CD4-positive, alpha-beta T cell (primary cell): Measurements from ENCODE around the gene STX12. TPM values are rescaled to one million over a fixed set of nuclear protein-coding genes. Genes with fewer than 3 reads are reported as not detected.
"Not testable (repeated sequence)": the region's sequence is repeated elsewhere in the genome, so short reads cannot be mapped to it uniquely, and the experiment has no call there.

Source experiments
- ATAC-seq: fragments of 200-7000 bp; cut with Tn5 transposase; one replicate; pipeline ENCODE4 v1.10.0; 2022; ENCODE audit warnings: mild to moderate bottlenecking; ENCODE audit not compliant: poor library complexity
- CTCF ChIA-PET: fragments of 350-600 bp; sonication (Branson Sonifier 250); formaldehyde crosslinking; loops from one replicate; lab custom pipeline; 2021; ENCODE audit warnings: antibody characterized with exemption, inconsistent platforms; lab: Charles Lee
- POLR2A ChIA-PET: fragments of 350-600 bp; sonication (Branson Sonifier 250); formaldehyde crosslinking; loops from one replicate; lab custom pipeline; 2021; ENCODE audit warnings: antibody characterized with exemption, inconsistent platforms; lab: Charles Lee
- DNase-seq, 14 experiments: peaks; one replicate each; pipeline ENCODE4 v3.0.0-alpha.2; 2013 to 2020; ENCODE audit warnings: mixed read lengths in 2 of 14
- H3K27ac ChIP-seq, 2 donors: one replicate each; pipeline versions ENCODE4 v1.5.1 to v1.7.0; 2013; ENCODE audit warnings: low read length in 2 of 2, low read depth in 1 of 2, mild to moderate bottlenecking in 1 of 2
- H3K27me3 ChIP-seq, 2 experiments: 1 replicate in 1 of 2; 2 replicates in 1 of 2; pipeline versions ENCODE4 v1.6.1 to v1.7.0; 2013; ENCODE audit warnings: low read length in 2 of 2, control low read depth in 1 of 2, mild to moderate bottlenecking in 1 of 2, moderate library complexity in 1 of 2; ENCODE audit not compliant: insufficient read depth in 2 of 2, control insufficient read depth in 1 of 2
- H3K36me3 ChIP-seq: one replicate; pipeline ENCODE4 v1.6.1; 2013; ENCODE audit warnings: low read length, control low read depth; ENCODE audit not compliant: insufficient read depth
- H3K4me1 ChIP-seq: one replicate; pipeline ENCODE4 v1.6.1; 2013; ENCODE audit warnings: low read length, control low read depth; ENCODE audit not compliant: insufficient read depth
- H3K4me3 ChIP-seq: one replicate; pipeline ENCODE4 v1.5.1; 2013; ENCODE audit warnings: mild to moderate bottlenecking, low read length, moderate library complexity
- H3K9me3 ChIP-seq, 2 experiments: 1 replicate in 1 of 2; 2 replicates in 1 of 2; pipeline versions ENCODE4 v1.6.1 to v1.7.0; 2013; ENCODE audit warnings: low read length in 2 of 2, mild to moderate bottlenecking in 2 of 2, control low read depth in 1 of 2, moderate library complexity in 1 of 2; ENCODE audit not compliant: control insufficient read depth in 1 of 2, insufficient read depth in 1 of 2
- H3K27ac Mint-ChIP-seq: one replicate; pipeline ENCODE4 v1.8.0; 2020; ENCODE audit warnings: mixed read lengths
- H3K27me3 Mint-ChIP-seq: one replicate; pipeline ENCODE4 v1.8.0; 2021; ENCODE audit warnings: mixed read lengths
- H3K36me3 Mint-ChIP-seq: one replicate; pipeline ENCODE4 v1.8.0; 2021; ENCODE audit warnings: low read depth, mixed read lengths
- H3K4me1 Mint-ChIP-seq: one replicate; pipeline ENCODE4 v1.8.0; 2021; ENCODE audit warnings: low read depth, mixed read lengths
- H3K4me3 Mint-ChIP-seq: one replicate; pipeline ENCODE4 v1.8.0; 2020; ENCODE audit warnings: mild to moderate bottlenecking, mixed read lengths
- H3K9me3 Mint-ChIP-seq: one replicate; pipeline ENCODE4 v1.8.0; 2020; ENCODE audit warnings: mixed read lengths
- intact Hi-C, 2 experiments: fragments of 100-400 bp; cut with DNase I in 1 of 2; cut with micrococcal nuclease in 1 of 2; formaldehyde crosslinking; loops; one replicate each; pipeline versions ENCODE4 v1.15.1 to v1.9.0; 2023 to 2025; cut with DNase I, micrococcal nuclease
- total RNA-seq, 174 experiments: library from RNA in 2 of 174; stranded (reverse) in 2 of 174; gene quantifications; one replicate each; pipeline ENCODE4 v1.2.3 and lab custom pipeline; 2021 to 2026
- TF ChIP-seq, protein P1 (sequence below): fragments of 200-600 bp; IDR thresholded peaks from one replicate; pipeline ENCODE4 v1.8.0; 2022; ENCODE audit warnings: antibody characterized with exemption, mild to moderate bottlenecking

The STX12 gene
- total RNA-seq, 2 experiments from 2014 or later = 20.3 to 22.7 TPM

DNA sequence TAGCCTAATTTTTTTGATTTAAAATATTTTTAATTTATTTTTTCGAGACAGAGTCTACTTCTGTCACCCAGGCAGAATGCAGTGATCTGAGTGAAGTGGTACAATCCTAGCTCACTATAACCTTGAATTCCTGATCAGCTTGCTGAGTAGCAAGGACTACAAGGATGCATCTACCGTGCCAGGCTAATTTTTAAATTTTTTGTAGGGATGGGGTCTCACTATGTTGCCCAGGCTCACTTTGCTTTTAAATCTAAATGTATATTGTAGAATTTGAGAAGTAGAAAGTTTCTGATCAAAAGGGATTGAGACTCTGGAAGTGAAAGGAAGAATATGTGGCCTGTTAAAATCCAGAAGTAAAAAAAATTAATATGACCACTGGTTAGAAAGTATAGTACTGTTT lies 1.6 kb downstream of the STX12 start:
- no peaks in the 10 kb centered on the region for H3K27me3 Mint-ChIP-seq
- no peaks in the 10 kb centered on the region for H3K27me3 ChIP-seq
- no peaks in the 10 kb centered on the region for H3K9me3 Mint-ChIP-seq
- H3K9me3 ChIP-seq = no peaks in the 10 kb centered on the region
- ATAC-seq (no peak), DNase-seq (no peak)
- TF ChIP-seq, protein P1, sequence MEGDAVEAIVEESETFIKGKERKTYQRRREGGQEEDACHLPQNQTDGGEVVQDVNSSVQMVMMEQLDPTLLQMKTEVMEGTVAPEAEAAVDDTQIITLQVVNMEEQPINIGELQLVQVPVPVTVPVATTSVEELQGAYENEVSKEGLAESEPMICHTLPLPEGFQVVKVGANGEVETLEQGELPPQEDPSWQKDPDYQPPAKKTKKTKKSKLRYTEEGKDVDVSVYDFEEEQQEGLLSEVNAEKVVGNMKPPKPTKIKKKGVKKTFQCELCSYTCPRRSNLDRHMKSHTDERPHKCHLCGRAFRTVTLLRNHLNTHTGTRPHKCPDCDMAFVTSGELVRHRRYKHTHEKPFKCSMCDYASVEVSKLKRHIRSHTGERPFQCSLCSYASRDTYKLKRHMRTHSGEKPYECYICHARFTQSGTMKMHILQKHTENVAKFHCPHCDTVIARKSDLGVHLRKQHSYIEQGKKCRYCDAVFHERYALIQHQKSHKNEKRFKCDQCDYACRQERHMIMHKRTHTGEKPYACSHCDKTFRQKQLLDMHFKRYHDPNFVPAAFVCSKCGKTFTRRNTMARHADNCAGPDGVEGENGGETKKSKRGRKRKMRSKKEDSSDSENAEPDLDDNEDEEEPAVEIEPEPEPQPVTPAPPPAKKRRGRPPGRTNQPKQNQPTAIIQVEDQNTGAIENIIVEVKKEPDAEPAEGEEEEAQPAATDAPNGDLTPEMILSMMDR = no peak
- intact Hi-C loops = loop anchor here (5.0 to 10.0 kb wide), 3 partner anchors 47 to 780 kb away; partner anchors contain the start of genes FAM76A (in 1 of the 2), IFI6 (in 1 of the 2) and TRNP1 (in 1 of the 2)
- no peak overlapping the region for H3K4me3 ChIP-seq
- no peak overlapping the region for H3K4me3 Mint-ChIP-seq
- CTCF ChIA-PET = interaction anchor here (1.2 kb wide), 1 partner anchor 11 kb away, joined by 3 read pairs; no protein-coding TSS in a partner anchor
- H3K4me1 Mint-ChIP-seq = peaks cover 30% of the 10 kb centered on the region
- peaks cover 22% of the 10 kb centered on the region for H3K4me1 ChIP-seq
- H3K36me3 Mint-ChIP-seq = peaks cover 16% of the 10 kb centered on the region
- POLR2A ChIA-PET = no interaction called here
- H3K27ac Mint-ChIP-seq = no peak overlapping the region
- H3K27ac ChIP-seq = no peak overlapping the region
- no peaks in the 10 kb centered on the region for H3K36me3 ChIP-seq

- H3K4me3 Mint-ChIP-seq, H3K9me3 ChIP-seq, POLR2A ChIA-PET, H3K27me3 Mint-ChIP-seq, H3K27me3 ChIP-seq, DNase-seq, H3K36me3 ChIP-seq, ATAC-seq, H3K9me3 Mint-ChIP-seq, H3K4me3 ChIP-seq, H3K27ac ChIP-seq: not testable (repeated sequence)
- intact Hi-C loops = loop anchor here in 1 of 2 experiments (10.0 kb wide), 1 partner anchor 781 kb away; the partner anchor contains the start of gene TRNP1
- Mint-ChIP-seq H3K27ac (peak overlapping the region; percentile 8), H3K36me3 (peaks cover 19% of the 10 kb centered on the region), H3K4me1 (peaks cover 30% of the 10 kb centered on the region)
- CTCF ChIA-PET = interaction anchor here (1.2 kb wide), 1 partner anchor 11 kb away, joined by 3 read pairs; no protein-coding TSS in a partner anchor
- H3K4me1 ChIP-seq = peaks cover 22% of the 10 kb centered on the region
Observed at GRCh38 chr1:27775336-27775735, 2.3 kb downstream of the STX12 start.

- H3K27me3 Mint-ChIP-seq, DNase-seq, CTCF ChIA-PET, H3K27ac Mint-ChIP-seq, H3K9me3 Mint-ChIP-seq, H3K27ac ChIP-seq, ATAC-seq, H3K9me3 ChIP-seq, H3K4me3 ChIP-seq, H3K27me3 ChIP-seq, H3K36me3 ChIP-seq, H3K4me3 Mint-ChIP-seq: not testable (repeated sequence)
- peaks cover 21% of the 10 kb centered on the region for H3K4me1 ChIP-seq
- POLR2A ChIA-PET = interaction anchor here (1.0 kb wide), 1 partner anchor 51 kb away, joined by 4 read pairs; the partner anchor contains the start of gene FAM76A
- Mint-ChIP-seq H3K36me3 (peaks cover 20% of the 10 kb centered on the region), H3K4me1 (peaks cover 31% of the 10 kb centered on the region)
- intact Hi-C loops = loop anchor here in 1 of 2 experiments (10.0 kb wide), 1 partner anchor 781 kb away; the partner anchor contains the start of gene TRNP1
Observed at GRCh38 chr1:27776276-27776675, 3.3 kb downstream of the STX12 start.

DNA sequence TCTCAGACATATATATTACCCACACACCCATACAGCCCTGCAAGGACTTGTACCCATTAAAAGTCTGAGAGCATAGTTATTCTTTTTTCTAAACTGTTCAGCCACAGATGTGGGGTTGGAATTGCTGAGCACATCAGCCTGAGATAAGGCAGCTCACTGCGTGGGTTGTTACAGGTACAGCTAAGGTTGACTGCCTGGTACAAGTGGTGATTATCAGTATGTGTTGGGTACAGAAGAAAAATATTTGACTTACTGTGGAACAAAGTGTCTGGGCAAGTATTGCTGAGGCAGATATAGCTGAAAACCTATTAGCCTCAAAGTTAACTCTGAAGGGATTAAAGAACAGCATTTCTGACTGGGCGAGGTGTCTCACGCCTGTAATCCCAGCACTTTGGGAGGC lies 5.0 kb downstream of the STX12 start:
- no peaks in the 10 kb centered on the region for H3K9me3 Mint-ChIP-seq

More for the DNA sequence above, 5.0 kb downstream of the STX12 start:
- Histone ChIP-seq H3K36me3 (no peaks in the 10 kb centered on the region), H3K9me3 (no peaks in the 10 kb centered on the region), H3K4me3 (no peak overlapping the region), H3K27ac (no peak overlapping the region), H3K4me1 (peaks cover 10% of the 10 kb centered on the region), H3K27me3 (no peaks in the 10 kb centered on the region)
- DNase-seq = no peak
- intact Hi-C loops = loop anchor here in 1 of 2 experiments (10.0 kb wide), 1 partner anchor 783 kb away; the partner anchor contains the start of gene TRNP1
- Mint-ChIP-seq H3K27ac (peak overlapping the region; percentile 51), H3K36me3 (peaks cover 31% of the 10 kb centered on the region), H3K4me1 (peaks cover 37% of the 10 kb centered on the region), H3K27me3 (no peaks in the 10 kb centered on the region), H3K4me3 (no peak overlapping the region)
- CTCF ChIA-PET = no interaction called here
- no peak for ATAC-seq
- TF ChIP-seq, protein P1 = no peak
- POLR2A ChIA-PET = interaction anchor here (0.6 to 0.9 kb wide), 2 partner anchors 354 to 468 kb away, joined by 3 to 5 read pairs; no protein-coding TSS in a partner anchor
